ACC112 (cell line): Measurements from ENCODE around the gene GLI1.

Source experiments
- H2AFZ ChIP-seq: fragments of 200-600 bp; sonication (generic); one replicate; pipeline ENCODE4 v1.6.0; 2017; ENCODE audit warnings: antibody characterized with exemption, low read length; ENCODE audit not compliant: unreplicated experiment
- H3K27ac ChIP-seq: fragments of 200-600 bp; sonication (generic); 2 replicates; pipeline ENCODE4 v1.5.1; 2014; ENCODE audit warnings: low read depth, mild to moderate bottlenecking, antibody characterized with exemption, low read length, moderate library complexity
- H3K27me3 ChIP-seq: fragments of 200-600 bp; sonication (generic); 2 replicates; pipeline ENCODE4 v1.6.1; 2014; ENCODE audit warnings: mild to moderate bottlenecking, antibody characterized with exemption, low read length, moderate library complexity, mixed read lengths; ENCODE audit not compliant: insufficient read depth
- H3K36me3 ChIP-seq: fragments of 200-600 bp; sonication (generic); 2 replicates; pipeline ENCODE4 v1.6.1; 2016; ENCODE audit warnings: mild to moderate bottlenecking, antibody characterized with exemption, low read length, moderate library complexity, mixed read lengths; ENCODE audit not compliant: insufficient read depth
- H3K4me1 ChIP-seq: fragments of 200-600 bp; sonication (generic); one replicate; pipeline ENCODE4 v1.6.1; 2016; ENCODE audit warnings: low read length, mixed read lengths; ENCODE audit not compliant: insufficient read depth, unreplicated experiment, control insufficient read depth
- H3K4me3 ChIP-seq: fragments of 200-600 bp; sonication (generic); 2 replicates; pipeline ENCODE4 v1.5.1; 2014; ENCODE audit warnings: mild to moderate bottlenecking, low read depth, low read length
- H3K79me2 ChIP-seq: fragments of 200-600 bp; sonication (generic); one replicate; pipeline ENCODE4 v1.6.0; 2016; ENCODE audit warnings: low read length; ENCODE audit not compliant: control insufficient read depth, unreplicated experiment, insufficient read depth

GLI1 gene

DNA sequence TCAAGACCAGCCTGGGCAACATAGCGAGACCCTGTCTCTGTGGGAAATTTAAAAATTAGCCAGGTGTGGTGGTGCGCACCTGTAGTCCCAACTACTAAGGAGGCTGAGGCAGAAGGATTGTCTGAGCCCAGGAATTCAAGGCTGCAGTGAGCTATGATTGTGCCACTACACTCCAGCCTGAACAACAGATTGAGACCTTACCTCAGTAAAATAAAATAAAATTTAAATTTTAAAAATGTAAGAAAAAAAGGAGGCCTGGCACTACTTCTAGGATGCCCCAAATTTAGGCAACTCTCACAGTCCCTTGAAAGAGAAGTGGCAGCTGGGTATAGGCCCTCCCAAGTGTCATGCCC is 5.4 kb upstream of the GLI1 start:
- Histone ChIP-seq H3K4me3 (no peak overlapping the region), H2AFZ (no peak overlapping the region), H3K36me3 (no peaks in the 10 kb centered on the region), H3K79me2 (no peaks in the 10 kb centered on the region), H3K27me3 (no peaks in the 10 kb centered on the region), H3K4me1 (peaks cover 21% of the 10 kb centered on the region), H3K27ac (no peak overlapping the region)

DNA sequence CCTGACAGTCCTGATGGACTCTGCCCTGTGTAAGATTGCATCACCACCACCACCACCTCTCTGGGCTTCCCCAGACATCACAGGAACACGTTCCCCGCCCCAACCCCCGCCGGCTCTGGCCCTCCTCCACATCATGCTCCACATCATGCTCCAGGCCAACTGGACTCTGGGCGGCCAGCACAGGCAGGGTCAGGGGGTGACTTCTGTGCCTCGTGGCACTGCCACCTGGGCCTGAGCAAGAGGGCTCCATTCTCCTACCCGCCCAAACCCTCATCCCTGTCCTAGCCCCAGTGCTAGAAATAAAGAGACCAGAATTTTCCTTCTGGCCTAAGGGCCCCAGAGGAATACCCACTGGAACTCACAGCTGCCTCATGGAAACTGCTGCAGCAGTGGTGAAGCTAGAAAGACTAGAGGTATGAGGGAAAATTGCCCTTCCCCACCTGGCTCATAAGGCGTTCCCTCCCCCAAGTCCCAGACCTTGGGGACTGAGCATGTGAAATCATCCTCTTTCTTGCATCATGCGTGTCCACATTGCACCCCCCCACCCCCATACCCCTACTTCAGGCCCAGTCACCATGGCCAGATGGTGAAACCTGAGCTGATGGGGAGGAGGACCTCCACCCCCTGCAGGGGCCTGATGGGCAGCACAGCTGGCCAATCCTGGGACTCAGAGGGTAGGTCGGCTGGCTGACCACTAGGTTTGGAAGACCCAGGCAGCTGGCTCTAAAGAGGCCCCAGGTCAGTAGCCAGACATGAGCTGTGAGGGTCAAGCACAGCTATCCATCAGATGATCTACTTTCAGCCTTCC is 4.8 kb upstream of the GLI1 start, which contains the start of gene INHBE:
INHBE (plus strand) TSS at position 742 of the 808 bp plus-strand sequence. CDS start 230 bp downstream, outside the sequence.
- no peak within 1 kb of the TSS for H3K4me3 ChIP-seq
- H3K79me2 ChIP-seq: no peaks in the 10 kb centered on the region
- no peak within 1 kb of the TSS for H3K27ac ChIP-seq
- peaks cover 21% of the 10 kb centered on the region for H3K4me1 ChIP-seq
- H2AFZ ChIP-seq: no peak within 1 kb of the TSS
- H3K36me3 ChIP-seq: no peaks in the 10 kb centered on the region
- no peaks in the 10 kb centered on the region for H3K27me3 ChIP-seq

DNA sequence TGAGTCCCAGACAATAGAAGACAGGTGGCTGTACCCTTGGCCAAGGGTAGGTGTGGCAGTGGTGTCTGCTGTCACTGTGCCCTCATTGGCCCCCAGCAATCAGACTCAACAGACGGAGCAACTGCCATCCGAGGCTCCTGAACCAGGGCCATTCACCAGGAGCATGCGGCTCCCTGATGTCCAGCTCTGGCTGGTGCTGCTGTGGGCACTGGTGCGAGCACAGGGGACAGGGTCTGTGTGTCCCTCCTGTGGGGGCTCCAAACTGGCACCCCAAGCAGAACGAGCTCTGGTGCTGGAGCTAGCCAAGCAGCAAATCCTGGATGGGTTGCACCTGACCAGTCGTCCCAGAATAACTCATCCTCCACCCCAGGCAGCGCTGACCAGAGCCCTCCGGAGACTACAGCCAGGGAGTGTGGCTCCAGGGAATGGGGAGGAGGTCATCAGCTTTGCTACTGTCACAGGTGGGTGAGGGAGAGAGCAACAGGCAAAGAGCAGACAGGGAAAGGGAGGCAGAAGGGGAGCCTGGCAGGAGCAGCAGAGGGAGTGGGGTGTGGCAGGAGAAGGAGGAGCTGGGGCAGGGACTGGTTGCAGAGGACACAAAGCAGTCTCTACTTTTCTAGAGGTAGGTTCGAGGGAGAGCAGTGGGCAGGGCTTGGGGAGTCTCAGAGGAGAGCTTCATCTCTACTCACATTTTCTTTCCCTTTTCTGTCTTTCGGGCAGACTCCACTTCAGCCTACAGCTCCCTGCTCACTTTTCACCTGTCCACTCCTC is 4.0 kb upstream of the GLI1 start:
- no peak overlapping the region for H2AFZ ChIP-seq
- H3K27me3 ChIP-seq: no peaks in the 10 kb centered on the region
- H3K79me2 ChIP-seq: no peaks in the 10 kb centered on the region
- no peak overlapping the region for H3K4me3 ChIP-seq
- H3K4me1 ChIP-seq: peaks cover 24% of the 10 kb centered on the region
- no peaks in the 10 kb centered on the region for H3K36me3 ChIP-seq
- H3K27ac ChIP-seq: no peak overlapping the region

DNA sequence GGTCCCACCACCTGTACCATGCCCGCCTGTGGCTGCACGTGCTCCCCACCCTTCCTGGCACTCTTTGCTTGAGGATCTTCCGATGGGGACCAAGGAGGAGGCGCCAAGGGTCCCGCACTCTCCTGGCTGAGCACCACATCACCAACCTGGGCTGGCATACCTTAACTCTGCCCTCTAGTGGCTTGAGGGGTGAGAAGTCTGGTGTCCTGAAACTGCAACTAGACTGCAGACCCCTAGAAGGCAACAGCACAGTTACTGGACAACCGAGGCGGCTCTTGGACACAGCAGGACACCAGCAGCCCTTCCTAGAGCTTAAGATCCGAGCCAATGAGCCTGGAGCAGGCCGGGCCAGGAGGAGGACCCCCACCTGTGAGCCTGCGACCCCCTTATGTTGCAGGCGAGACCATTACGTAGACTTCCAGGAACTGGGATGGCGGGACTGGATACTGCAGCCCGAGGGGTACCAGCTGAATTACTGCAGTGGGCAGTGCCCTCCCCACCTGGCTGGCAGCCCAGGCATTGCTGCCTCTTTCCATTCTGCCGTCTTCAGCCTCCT is 3.4 kb upstream of the GLI1 start:
- H3K4me1 ChIP-seq: peaks cover 31% of the 10 kb centered on the region
- H3K27ac ChIP-seq: no peak overlapping the region
- no peaks in the 10 kb centered on the region for H3K36me3 ChIP-seq
- peaks cover 3% of the 10 kb centered on the region; the same call in 1 of the 2 replicates for H3K27me3 ChIP-seq
- H3K79me2 ChIP-seq: no peaks in the 10 kb centered on the region
- no peak overlapping the region for H2AFZ ChIP-seq
- H3K4me3 ChIP-seq: no peak overlapping the region

DNA sequence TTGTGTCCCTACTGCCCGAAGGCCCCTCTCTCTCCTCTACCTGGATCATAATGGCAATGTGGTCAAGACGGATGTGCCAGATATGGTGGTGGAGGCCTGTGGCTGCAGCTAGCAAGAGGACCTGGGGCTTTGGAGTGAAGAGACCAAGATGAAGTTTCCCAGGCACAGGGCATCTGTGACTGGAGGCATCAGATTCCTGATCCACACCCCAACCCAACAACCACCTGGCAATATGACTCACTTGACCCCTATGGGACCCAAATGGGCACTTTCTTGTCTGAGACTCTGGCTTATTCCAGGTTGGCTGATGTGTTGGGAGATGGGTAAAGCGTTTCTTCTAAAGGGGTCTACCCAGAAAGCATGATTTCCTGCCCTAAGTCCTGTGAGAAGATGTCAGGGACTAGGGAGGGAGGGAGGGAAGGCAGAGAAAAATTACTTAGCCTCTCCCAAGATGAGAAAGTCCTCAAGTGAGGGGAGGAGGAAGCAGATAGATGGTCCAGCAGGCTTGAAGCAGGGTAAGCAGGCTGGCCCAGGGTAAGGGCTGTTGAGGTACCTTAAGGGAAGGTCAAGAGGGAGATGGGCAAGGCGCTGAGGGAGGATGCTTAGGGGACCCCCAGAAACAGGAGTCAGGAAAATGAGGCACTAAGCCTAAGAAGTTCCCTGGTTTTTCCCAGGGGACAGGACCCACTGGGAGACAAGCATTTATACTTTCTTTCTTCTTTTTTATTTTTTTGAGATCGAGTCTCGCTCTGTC is 2.7 kb upstream of the GLI1 start:
- peaks cover 31% of the 10 kb centered on the region for H3K4me1 ChIP-seq
- H3K4me3 ChIP-seq: no peak overlapping the region
- H3K79me2 ChIP-seq: no peaks in the 10 kb centered on the region

DNA sequence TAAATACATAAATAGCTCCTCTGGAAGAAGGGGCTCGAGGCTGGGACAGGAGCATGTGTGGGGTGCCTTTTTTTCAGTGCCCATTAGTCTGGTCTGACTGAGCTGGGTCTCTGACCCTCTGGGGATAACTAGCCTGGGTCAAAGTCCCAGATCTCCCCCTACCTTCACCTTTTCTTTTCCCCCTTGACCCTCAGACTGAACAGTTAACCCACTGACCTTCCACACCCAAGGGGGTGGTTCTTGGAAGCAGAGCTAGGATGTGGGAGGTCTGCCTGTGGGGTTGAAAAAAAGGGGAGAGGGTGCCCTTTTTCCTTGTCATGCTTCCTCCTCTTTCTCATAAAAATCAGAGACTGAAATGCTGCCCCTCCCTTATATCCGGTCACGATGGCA is 925 bp upstream of the GLI1 start:
- Histone ChIP-seq H3K79me2 (no peaks in the 10 kb centered on the region), H3K4me3 (peak overlapping the region; percentile 79), H3K36me3 (no peaks in the 10 kb centered on the region), H3K27me3 (peaks cover 5% of the 10 kb centered on the region; the same call in 1 of the 2 replicates), H2AFZ (peak overlapping the region; percentile 26), H3K4me1 (peaks cover 26% of the 10 kb centered on the region), H3K27ac (peak overlapping the region; percentile 52)

More for the DNA sequence above, 2.7 kb upstream of the GLI1 start:
- Histone ChIP-seq H3K36me3 (no peaks in the 10 kb centered on the region), H3K27ac (no peak overlapping the region), H2AFZ (no peak overlapping the region), H3K27me3 (peaks cover 5% of the 10 kb centered on the region; the same call in 1 of the 2 replicates)

DNA sequence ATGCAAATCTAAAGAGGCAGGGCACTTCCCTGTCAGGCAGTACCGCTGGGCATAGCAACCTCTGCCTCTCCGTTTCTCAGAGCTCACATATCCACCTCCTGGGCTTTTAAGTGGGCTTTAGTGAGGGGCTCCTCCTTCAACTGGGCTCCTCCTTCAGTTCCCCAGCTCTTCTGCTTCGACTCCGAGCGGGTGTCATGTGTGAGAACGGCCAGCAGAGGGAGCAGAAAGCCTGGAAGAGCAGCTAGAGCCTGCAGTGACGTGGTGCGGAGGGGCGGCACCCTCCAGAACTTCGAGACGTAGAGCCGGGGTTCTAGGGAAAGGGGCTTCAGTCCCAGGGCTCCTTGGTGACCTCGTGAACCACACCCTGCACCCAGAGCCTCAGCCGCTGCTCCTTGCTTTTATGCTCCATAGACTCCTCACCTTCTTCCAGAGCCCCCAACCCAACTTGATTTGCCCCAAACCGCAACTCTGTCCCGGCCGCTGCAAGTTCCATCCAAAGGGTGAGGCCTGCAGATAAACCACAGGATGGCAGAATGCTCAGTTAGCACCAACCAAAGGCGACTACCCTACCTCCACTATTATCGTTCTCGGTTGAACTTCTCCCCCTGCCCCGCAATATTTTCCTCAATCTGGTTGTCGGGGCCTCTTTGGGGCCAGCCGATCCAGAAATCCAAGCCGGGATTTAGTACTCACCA is 383 bp upstream of the GLI1 start:
- peak overlapping the region; percentile 34 for H2AFZ ChIP-seq
- peak overlapping the region; percentile 52 for H3K27ac ChIP-seq
- H3K27me3 ChIP-seq: peaks cover 5% of the 10 kb centered on the region; the same call in 1 of the 2 replicates

DNA sequence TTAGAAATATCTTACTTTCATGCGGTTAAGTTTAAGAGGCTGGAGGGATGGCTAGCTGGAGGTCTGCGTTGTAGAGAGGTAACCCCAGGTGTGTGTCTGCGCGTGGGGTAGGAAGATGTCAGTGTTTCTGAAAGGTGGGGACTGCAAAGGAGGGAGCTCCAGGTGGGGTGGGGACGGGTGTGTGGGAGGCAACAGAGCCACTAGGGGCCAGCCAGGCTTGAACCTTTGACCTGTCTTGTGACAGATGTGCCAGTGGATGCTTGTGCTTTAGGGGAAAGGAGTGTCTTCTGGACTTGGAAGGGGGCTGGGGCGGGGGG is 841 bp downstream of the GLI1 start:
- Histone ChIP-seq H3K27ac (no peak overlapping the region), H3K4me1 (peaks cover 22% of the 10 kb centered on the region), H3K36me3 (no peaks in the 10 kb centered on the region), H2AFZ (no peak overlapping the region), H3K27me3 (peaks cover 14% of the 10 kb centered on the region), H3K4me3 (peak overlapping the region; percentile 79), H3K79me2 (no peaks in the 10 kb centered on the region)

More for the DNA sequence above, 383 bp upstream of the GLI1 start:
- H3K36me3 ChIP-seq: no peaks in the 10 kb centered on the region
- H3K4me3 ChIP-seq: peak overlapping the region; percentile 79
- H3K79me2 ChIP-seq: no peaks in the 10 kb centered on the region
- H3K4me1 ChIP-seq: peaks cover 26% of the 10 kb centered on the region

DNA sequence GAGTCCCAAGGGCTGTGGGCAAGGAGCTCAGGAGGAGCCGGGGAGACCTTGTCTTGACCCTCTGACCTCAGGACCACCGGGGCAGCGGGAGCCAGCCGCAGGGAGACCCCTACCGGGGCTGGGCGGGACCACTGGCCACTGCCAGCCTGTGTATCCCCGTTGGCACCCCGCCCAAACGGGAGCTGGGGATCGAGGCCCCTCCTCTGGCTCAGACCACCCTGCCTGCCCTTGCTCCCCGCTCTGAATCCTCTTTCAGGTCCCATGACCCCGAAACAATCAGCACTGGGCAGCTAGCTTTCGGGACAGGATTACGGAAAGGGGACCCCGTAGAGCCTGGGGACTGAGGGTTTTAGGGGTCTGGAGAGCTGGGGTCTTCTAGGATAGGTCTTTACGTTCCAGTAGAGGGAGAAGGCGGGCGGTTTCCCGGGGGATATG is 1.3 kb downstream of the GLI1 start:
- peaks cover 17% of the 10 kb centered on the region for H3K27me3 ChIP-seq
- peak overlapping the region; percentile 80 for H3K4me3 ChIP-seq
- H3K36me3 ChIP-seq: no peaks in the 10 kb centered on the region
- no peak overlapping the region for H2AFZ ChIP-seq
- no peaks in the 10 kb centered on the region for H3K79me2 ChIP-seq
- H3K4me1 ChIP-seq: peaks cover 22% of the 10 kb centered on the region
- no peak overlapping the region for H3K27ac ChIP-seq
